Trophoblast cell (in vitro differentiated cells and primary cell): ENCODE measurements around the gene CCDC141.
"Not testable (repeated sequence)": the region's sequence is repeated elsewhere in the genome, so short reads cannot be mapped to it uniquely, and the experiment has no call there.

Source experiments
- DNase-seq, 2 donors: peaks; one replicate each; pipeline ENCODE4 v3.0.0-alpha.2; 2016
- H2AFZ ChIP-seq: 2 replicates; pipeline ENCODE4 v1.6.1; 2013; ENCODE audit warnings: low read length, moderate library complexity, mild to moderate bottlenecking; ENCODE audit not compliant: insufficient read depth, poor library complexity
- H2AK5ac ChIP-seq: 2 replicates; pipeline ENCODE4 v1.6.1; 2013; ENCODE audit warnings: mild to moderate bottlenecking, low read length
- H2BK120ac ChIP-seq: 2 replicates; pipeline ENCODE4 v1.6.1; 2013; ENCODE audit warnings: low read length, mild to moderate bottlenecking, moderate library complexity; ENCODE audit not compliant: insufficient read depth, poor library complexity
- H2BK12ac ChIP-seq: 2 replicates; pipeline ENCODE4 v1.6.1; 2013; ENCODE audit warnings: mild to moderate bottlenecking, low read length, moderate library complexity
- H2BK5ac ChIP-seq: 2 replicates; pipeline ENCODE4 v1.6.1; 2013; ENCODE audit warnings: low read length, low read depth, moderate library complexity, mild to moderate bottlenecking; ENCODE audit not compliant: poor library complexity
- H3K14ac ChIP-seq: 2 replicates; pipeline ENCODE4 v1.6.1; 2013; ENCODE audit warnings: mild to moderate bottlenecking, low read length
- H3K18ac ChIP-seq: 2 replicates; pipeline ENCODE4 v1.6.1; 2013; ENCODE audit warnings: mild to moderate bottlenecking, low read length
- H3K23ac ChIP-seq: 2 replicates; pipeline ENCODE4 v1.6.1; 2013; ENCODE audit warnings: low read length
- H3K27ac ChIP-seq: 2 replicates; pipeline ENCODE4 v1.5.1; 2013; ENCODE audit warnings: low read depth, mild to moderate bottlenecking, inconsistent platforms, low read length, moderate library complexity
- H3K27me3 ChIP-seq: 2 replicates; pipeline ENCODE4 v1.6.1; 2013; ENCODE audit warnings: inconsistent platforms, mild to moderate bottlenecking, low read length, moderate library complexity; ENCODE audit not compliant: insufficient read depth
- H3K36me3 ChIP-seq, 2 experiments: 1 replicate in 1 of 2; 2 replicates in 1 of 2; pipeline ENCODE4 v1.6.1; 2013; ENCODE audit warnings: low read length in 2 of 2, mild to moderate bottlenecking in 2 of 2, moderate library complexity in 1 of 2; ENCODE audit not compliant: insufficient read depth in 2 of 2, control insufficient read depth in 1 of 2
- H3K4ac ChIP-seq: 2 replicates; pipeline ENCODE4 v1.6.1; 2013; ENCODE audit warnings: low read depth, mild to moderate bottlenecking, low read length, moderate library complexity
- H3K4me1 ChIP-seq, 2 experiments: 1 replicate in 1 of 2; 2 replicates in 1 of 2; pipeline ENCODE4 v1.6.1; 2013; ENCODE audit warnings: low read length in 2 of 2, mild to moderate bottlenecking in 2 of 2, moderate library complexity in 1 of 2; ENCODE audit not compliant: insufficient read depth in 2 of 2, control insufficient read depth in 1 of 2
- H3K4me2 ChIP-seq: 2 replicates; pipeline ENCODE4 v1.6.1; 2013; ENCODE audit warnings: inconsistent platforms, mild to moderate bottlenecking, low read length, moderate library complexity
- H3K4me3 ChIP-seq: 2 replicates; pipeline ENCODE4 v1.5.1; 2013; ENCODE audit warnings: mild to moderate bottlenecking, low read depth, low read length, inconsistent platforms
- H3K79me1 ChIP-seq: one replicate; pipeline ENCODE4 v1.6.1; 2013; ENCODE audit warnings: low read length
- H3K79me2 ChIP-seq: 2 replicates; pipeline ENCODE4 v1.6.1; 2013; ENCODE audit warnings: low read length, mild to moderate bottlenecking; ENCODE audit not compliant: control insufficient read depth, insufficient read depth, poor library complexity
- H3K9ac ChIP-seq: 2 replicates; pipeline ENCODE4 v1.6.1; 2013; ENCODE audit warnings: mild to moderate bottlenecking, low read length
- H3K9me3 ChIP-seq: 2 replicates; pipeline ENCODE4 v1.6.1; 2013; ENCODE audit warnings: low read depth, mild to moderate bottlenecking, control low read depth, inconsistent platforms, low read length; ENCODE audit not compliant: insufficient read depth
- H4K12ac ChIP-seq: 2 replicates; pipeline ENCODE4 v1.6.1; 2013; ENCODE audit warnings: low read depth, mild to moderate bottlenecking, low read length, moderate library complexity
- H4K8ac ChIP-seq: 2 replicates; pipeline ENCODE4 v1.6.1; 2013; ENCODE audit warnings: low read depth, mild to moderate bottlenecking, low read length, moderate library complexity
- H4K91ac ChIP-seq: one replicate; pipeline ENCODE4 v1.6.1; 2013; ENCODE audit warnings: low read depth, mild to moderate bottlenecking, low read length, moderate library complexity
- WGBS: extraction: QIAGEN DNeasy Blood & Tissue Kit; methylation state at CpG from one replicate; pipeline ENCODE4 v1.1.7; 2013; ENCODE audit warnings: missing lambda C conversion rate; ENCODE audit not compliant: insufficient read length, insufficient coverage; ENCODE audit errors: extremely low coverage; 5-methylcytosine and 5-hydroxymethylcytosine counted together

CCDC141 gene

GRCh38 chr2:179017773-179018357 is 32.1 kb downstream of the CCDC141 start:
- no peak overlapping the region for H3K9ac ChIP-seq
- no peak overlapping the region for H3K23ac ChIP-seq

GRCh38 chr2:179014189-179014588 is 35.7 kb downstream of the CCDC141 start:
- not testable (repeated sequence) for H2AFZ ChIP-seq, H3K79me2 ChIP-seq, H3K18ac ChIP-seq, H3K23ac ChIP-seq, H2AK5ac ChIP-seq, H3K4me1 ChIP-seq, H4K8ac ChIP-seq, H4K91ac ChIP-seq, H3K9ac ChIP-seq, H3K4me3 ChIP-seq, H3K27ac ChIP-seq, H3K4ac ChIP-seq, H3K9me3 ChIP-seq, H3K4me2 ChIP-seq, H3K36me3 ChIP-seq, H2BK120ac ChIP-seq, H4K12ac ChIP-seq, H2BK12ac ChIP-seq, H3K27me3 ChIP-seq, DNase-seq, H3K14ac ChIP-seq, H3K79me1 ChIP-seq, H2BK5ac ChIP-seq
- WGBS, result no CpG with 5 or more reads among the region's 3 CpGs

More at GRCh38 chr2:179017773-179018357, 32.1 kb downstream of the CCDC141 start:
- no peak overlapping the region for H4K91ac ChIP-seq
- no peak overlapping the region for H2BK12ac ChIP-seq
- H3K36me3 ChIP-seq, result no peaks in the 10 kb centered on the region
- H3K4me2 ChIP-seq, result no peak overlapping the region
- no peak overlapping the region for H2AFZ ChIP-seq
- H3K9me3 ChIP-seq, result no peaks in the 10 kb centered on the region
- no peak overlapping the region for H4K8ac ChIP-seq
- no CpG with 5 or more reads among the region's 3 CpGs for WGBS
- H3K4ac ChIP-seq, result no peak overlapping the region
- H3K79me2 ChIP-seq, result no peaks in the 10 kb centered on the region
- no peak overlapping the region for H3K14ac ChIP-seq
- H4K12ac ChIP-seq, result no peak overlapping the region
- H2BK5ac ChIP-seq, result no peak overlapping the region
- H3K4me1 ChIP-seq, result no peaks in the 10 kb centered on the region
- H2BK120ac ChIP-seq, result no peak overlapping the region
- no peak overlapping the region for H3K27ac ChIP-seq
- H3K79me1 ChIP-seq, result no peaks in the 10 kb centered on the region
- no peaks in the 10 kb centered on the region for H3K27me3 ChIP-seq
- H3K4me3 ChIP-seq, result no peak overlapping the region
- no peak overlapping the region for H3K18ac ChIP-seq
- no peak for DNase-seq
- H2AK5ac ChIP-seq, result no peak overlapping the region

- Histone ChIP-seq H2BK5ac (no peak overlapping the region), H3K79me1 (no peaks in the 10 kb centered on the region), H3K27ac (no peak overlapping the region), H3K18ac (no peak overlapping the region), H2BK12ac (no peak overlapping the region), H3K4me3 (no peak overlapping the region), H3K4me1 (no peaks in the 10 kb centered on the region), H3K27me3 (no peaks in the 10 kb centered on the region), H2AK5ac (no peak overlapping the region), H4K8ac (no peak overlapping the region), H3K9ac (no peak overlapping the region), H4K12ac (no peak overlapping the region), H3K23ac (no peak overlapping the region), H3K14ac (no peak overlapping the region), H3K36me3 (no peaks in the 10 kb centered on the region), H3K79me2 (no peaks in the 10 kb centered on the region), H4K91ac (no peak overlapping the region), H3K4me2 (no peak overlapping the region), H3K9me3 (no peaks in the 10 kb centered on the region), H2BK120ac (no peak overlapping the region), H3K4ac (no peak overlapping the region), H2AFZ (no peak overlapping the region)
- WGBS, result no CpG with 5 or more reads among the region's 1 CpG
- no peak for DNase-seq
Measured at GRCh38 chr2:179005976-179006375, 44.0 kb downstream of the CCDC141 start.

GRCh38 chr2:178999476-178999875 is 50.5 kb downstream of the CCDC141 start:
- H4K8ac ChIP-seq, result no peak overlapping the region
- H3K4me1 ChIP-seq, result no peaks in the 10 kb centered on the region
- H3K27me3 ChIP-seq, result no peaks in the 10 kb centered on the region
- WGBS, result no CpG with 5 or more reads among the region's 4 CpGs
- H3K4ac ChIP-seq, result no peak overlapping the region
- no peak overlapping the region for H2BK12ac ChIP-seq
- no peaks in the 10 kb centered on the region for H3K9me3 ChIP-seq
- no peak overlapping the region for H4K12ac ChIP-seq
- H3K23ac ChIP-seq, result no peak overlapping the region
- H3K79me2 ChIP-seq, result no peaks in the 10 kb centered on the region
- no peak overlapping the region for H2BK5ac ChIP-seq
- no peak overlapping the region for H2BK120ac ChIP-seq
- no peak overlapping the region for H3K14ac ChIP-seq
- H3K79me1 ChIP-seq, result no peaks in the 10 kb centered on the region
- H3K4me2 ChIP-seq, result no peak overlapping the region
- H4K91ac ChIP-seq, result no peak overlapping the region
- H3K9ac ChIP-seq, result no peak overlapping the region
- H2AFZ ChIP-seq, result no peak overlapping the region
- H3K36me3 ChIP-seq, result no peaks in the 10 kb centered on the region
- H3K27ac ChIP-seq, result no peak overlapping the region
- no peak overlapping the region for H2AK5ac ChIP-seq
- H3K18ac ChIP-seq, result no peak overlapping the region
- no peak overlapping the region for H3K4me3 ChIP-seq
- no peak for DNase-seq
